HTERT RPE-1 (cell line): ENCODE results near the gene PRKCH.

Experiments used
- in situ Hi-C: fragments of 300-500 bp; cut with MboI; formaldehyde crosslinking; loops from 4 replicates; pipeline ENCODE4 v1.14.3; 2020; ENCODE audit warnings: low sequenced_read_pairs

Gene PRKCH

GRCh38 chr14:61575551-61576150, 254.3 kb downstream of the PRKCH start:
- in situ Hi-C loops = no loop called here

GRCh38 chr14:61577506-61577931, 256.1 kb downstream of the PRKCH start:
- in situ Hi-C loops = no loop called here

GRCh38 chr14:61578745-61579144, 257.4 kb downstream of the PRKCH start:
- in situ Hi-C loops = no loop called here

GRCh38 chr14:61581340-61581739, 260.0 kb downstream of the PRKCH start:
- in situ Hi-C loops = no loop called here

DNA sequence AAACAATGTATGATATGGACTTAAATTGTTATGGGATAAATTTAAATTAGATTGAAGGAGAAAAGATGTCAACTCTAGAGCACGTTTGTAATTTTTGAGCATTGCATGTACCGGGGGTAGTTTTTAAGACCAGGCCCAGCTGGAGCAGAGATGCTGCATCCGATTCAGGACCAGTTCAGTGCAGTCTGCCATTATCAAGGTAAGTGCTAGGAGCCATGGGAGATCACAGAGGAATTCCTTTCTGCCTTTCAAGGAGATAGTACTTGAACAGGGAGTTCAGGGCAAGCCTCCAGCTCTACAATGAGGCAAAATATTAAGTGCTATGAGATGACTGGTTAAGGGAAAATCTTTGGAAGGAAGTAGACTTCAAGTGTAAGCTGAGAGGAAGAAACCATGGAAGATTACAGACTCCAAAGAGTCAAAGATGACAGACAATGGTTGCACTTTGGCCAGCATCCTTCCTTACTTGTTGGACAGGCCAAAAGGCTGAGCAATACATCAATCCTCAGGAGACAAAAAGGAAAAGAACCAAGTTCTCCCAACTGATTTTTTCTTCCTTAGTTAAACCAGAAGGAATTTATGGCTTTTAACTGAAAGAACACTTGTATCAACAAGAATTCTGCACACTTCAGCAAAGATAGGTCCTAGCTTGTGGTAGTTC, 260.7 kb downstream of the PRKCH start:
- in situ Hi-C loops = no loop called here

- in situ Hi-C loops = no loop called here
These were observed 261.4 kb downstream of the PRKCH start for GRCh38 chr14:61582815-61583214.

DNA sequence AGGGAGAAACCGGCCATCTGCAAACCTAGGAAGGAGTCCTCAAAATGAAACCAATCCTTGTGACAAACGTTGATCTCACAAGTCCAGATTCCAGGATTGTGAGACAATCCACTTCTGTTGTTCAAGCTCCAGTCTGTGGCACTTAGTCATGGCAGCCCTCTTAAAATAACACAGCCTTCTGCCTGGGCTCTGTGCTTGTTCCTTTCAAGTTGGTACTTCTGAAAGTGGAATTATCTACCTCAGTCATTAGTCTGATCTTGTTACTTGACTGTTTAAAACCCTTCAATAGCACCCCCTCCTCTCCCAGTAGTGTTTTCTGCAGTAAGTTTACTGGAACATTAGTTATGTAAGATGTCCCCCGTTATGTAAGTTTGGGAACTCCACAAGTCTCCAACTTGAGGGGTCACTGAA, 263.0 kb downstream of the PRKCH start:
- in situ Hi-C loops = no loop called here

GRCh38 chr14:61585598-61586543, 264.5 kb downstream of the PRKCH start:
- in situ Hi-C loops = no loop called here

- in situ Hi-C loops = no loop called here
These were observed 265.2 kb downstream of the PRKCH start for GRCh38 chr14:61586544-61587055.

- in situ Hi-C loops = no loop called here
These were observed 265.8 kb downstream of the PRKCH start for GRCh38 chr14:61587081-61587713.

DNA sequence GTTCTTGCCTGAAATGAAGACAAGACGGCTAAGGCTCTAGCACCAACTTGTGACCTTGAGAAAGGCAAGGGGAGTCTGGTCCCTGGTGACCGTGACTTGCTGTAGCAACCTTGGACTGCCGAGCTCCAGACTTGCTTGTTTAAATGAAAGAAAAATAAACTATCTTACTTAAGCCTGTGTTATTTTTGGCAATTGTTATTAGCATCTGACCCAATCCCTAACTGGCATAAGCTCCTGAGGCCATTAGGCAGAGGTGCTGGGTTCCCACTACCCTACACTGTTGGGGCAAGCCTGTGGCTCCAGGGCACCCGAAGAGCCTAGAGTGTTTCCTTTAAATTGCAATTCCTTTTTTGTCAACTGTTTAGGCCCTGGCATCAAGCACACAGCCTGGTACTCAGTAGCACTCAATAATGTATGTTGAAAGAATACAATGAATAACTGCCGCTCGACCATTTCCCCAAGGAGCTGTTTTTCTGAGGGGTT, 267.1 kb downstream of the PRKCH start:
- in situ Hi-C loops = no loop called here

GRCh38 chr14:61589691-61590581, 268.6 kb downstream of the PRKCH start:
- in situ Hi-C loops = no loop called here

GRCh38 chr14:61591862-61592261, 270.5 kb downstream of the PRKCH start:
- in situ Hi-C loops = no loop called here

GRCh38 chr14:61593330-61593729, 272.0 kb downstream of the PRKCH start:
- in situ Hi-C loops = no loop called here

DNA sequence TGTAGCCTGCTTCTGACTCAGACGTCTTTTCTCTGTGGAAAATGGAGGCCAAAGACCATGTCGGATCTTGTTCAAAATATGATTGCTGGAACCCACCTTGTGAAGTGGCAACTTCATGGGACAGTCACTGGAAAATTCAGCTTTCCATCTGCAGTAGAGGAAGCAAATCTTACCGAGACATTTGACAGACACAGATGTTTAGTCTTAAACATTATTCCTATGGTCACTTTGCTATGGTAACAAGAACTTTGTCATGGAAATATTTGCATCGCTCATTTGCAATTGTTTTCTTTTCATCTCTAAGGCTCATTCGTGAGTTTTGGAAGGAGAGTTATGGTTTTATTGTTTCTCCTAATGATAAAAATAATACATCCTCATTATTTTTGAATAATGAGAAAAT, 275.6 kb downstream of the PRKCH start:
- in situ Hi-C loops = no loop called here

DNA sequence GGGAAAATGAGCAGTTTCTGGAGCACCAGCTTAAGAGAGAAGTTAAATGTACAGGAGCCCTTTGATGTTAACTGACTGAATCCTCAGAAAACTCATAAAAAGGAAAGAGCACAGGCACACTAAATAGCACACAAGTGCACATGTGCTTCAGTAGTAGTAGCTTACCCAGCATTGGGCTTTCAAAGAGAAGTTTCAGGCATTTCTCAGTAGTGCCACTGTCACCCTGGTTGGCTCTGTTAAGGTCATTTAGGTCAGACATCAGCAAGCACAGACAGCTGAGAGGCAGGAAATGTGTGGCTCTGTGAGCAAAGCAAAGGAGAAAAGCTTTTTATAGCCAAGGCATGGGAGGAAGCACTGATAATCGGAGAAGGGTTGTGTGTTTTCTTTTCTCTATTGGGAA, 277.6 kb downstream of the PRKCH start:
- in situ Hi-C loops = no loop called here

DNA sequence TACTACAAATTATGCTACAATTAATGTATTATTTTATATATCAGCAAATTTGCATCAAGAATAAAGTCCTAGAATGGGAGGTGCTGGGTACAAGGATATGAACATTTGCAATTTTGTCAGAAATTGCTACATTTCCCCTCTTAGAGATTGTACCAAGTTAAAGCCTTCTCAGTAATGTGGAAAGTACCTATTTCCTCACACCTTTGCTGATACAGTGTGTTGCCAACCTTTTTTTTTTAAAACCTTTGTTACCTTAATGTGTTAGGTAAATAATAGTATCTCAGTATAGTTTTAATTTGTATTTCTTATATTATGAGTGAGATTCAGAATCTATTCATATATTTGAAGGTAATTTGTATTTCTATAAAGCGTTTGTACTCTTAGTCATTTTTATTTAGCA, 278.6 kb downstream of the PRKCH start:
- in situ Hi-C loops = no loop called here
